Calu3 (cell line): ENCODE results near the gene FOSL1. TPM values are rescaled to one million over a fixed set of nuclear protein-coding genes. Genes with fewer than 3 reads are reported as not detected.
"Not testable (repeated sequence)": the region's sequence is repeated elsewhere in the genome, so short reads cannot be mapped to it uniquely, and the experiment has no call there.

Source experiments
- BruUV-seq: library from RNA; stranded (reverse); fragments of 400-500 nt; replicated peaks from 2 replicates; lab custom pipeline; 2021; lab: Mats Ljungman, UMichigan
- CTCF ChIA-PET: fragments of 300-600 bp; sonication (Branson Sonifier 250); formaldehyde crosslinking; loops from one replicate; lab custom pipeline; 2022; ENCODE audit warnings: antibody characterized with exemption; lab: Charles Lee
- DNase-seq: peaks from one replicate; pipeline ENCODE4 v3.0.0; 2022
- H3K27ac Mint-ChIP-seq: one replicate; pipeline ENCODE4 v1.8.0; 2022; ENCODE audit warnings: mixed read lengths; ENCODE audit not compliant: unreplicated experiment
- H3K27me3 Mint-ChIP-seq: one replicate; pipeline ENCODE4 v1.8.0; 2022; ENCODE audit warnings: mixed read lengths; ENCODE audit not compliant: unreplicated experiment
- H3K36me3 Mint-ChIP-seq: one replicate; pipeline ENCODE4 v1.8.0; 2022; ENCODE audit warnings: mild to moderate bottlenecking, moderate library complexity, mixed read lengths; ENCODE audit not compliant: insufficient read depth, unreplicated experiment
- H3K4me1 Mint-ChIP-seq: one replicate; pipeline ENCODE4 v1.8.0; 2022; ENCODE audit warnings: mild to moderate bottlenecking, low read depth, mixed read lengths; ENCODE audit not compliant: unreplicated experiment
- H3K4me3 Mint-ChIP-seq: one replicate; pipeline ENCODE4 v1.8.0; 2022; ENCODE audit warnings: mild to moderate bottlenecking, low read depth, moderate library complexity, mixed read lengths; ENCODE audit not compliant: unreplicated experiment
- H3K9me3 Mint-ChIP-seq: one replicate; pipeline ENCODE4 v1.8.0; 2022; ENCODE audit warnings: low read depth, mixed read lengths; ENCODE audit not compliant: unreplicated experiment
- CTCF ChIP-seq: fragments of 200-600 bp; IDR thresholded peaks from one replicate; pipeline ENCODE4 v1.8.0; 2022; ENCODE audit warnings: antibody characterized with exemption; ENCODE audit not compliant: unreplicated experiment
- intact Hi-C: fragments of 100-400 bp; cut with micrococcal nuclease; formaldehyde crosslinking; loops from one replicate; pipeline ENCODE4 v1.10.0; 2022; ENCODE audit not compliant: unreplicated experiment
- total RNA-seq: library from RNA; stranded (reverse); gene quantifications from 2 replicates; pipeline ENCODE4 v1.2.3, GENCODE V29; 2022

The FOSL1 gene
- total RNA-seq, 1 experiment from 2014 or later, result 76.1 TPM

- no peaks in the 10 kb centered on the region for H3K27me3 Mint-ChIP-seq
- H3K4me3 Mint-ChIP-seq, result peak overlapping the region; percentile 84
- no peak for DNase-seq
- no peaks in the 10 kb centered on the region for H3K9me3 Mint-ChIP-seq
- no peak for TF ChIP-seq CTCF
- intact Hi-C loops, result no loop called here
- H3K4me1 Mint-ChIP-seq, result peaks cover 41% of the 10 kb centered on the region
- no TSS peak for BruUV-seq
- peak overlapping the region; percentile 97 for H3K27ac Mint-ChIP-seq
- H3K36me3 Mint-ChIP-seq, result peaks cover 98% of the 10 kb centered on the region
- CTCF ChIA-PET, result interaction anchor here (0.6 kb wide), 1 partner anchor 566 kb away, joined by 4 read pairs; no protein-coding TSS in a partner anchor
Measured at GRCh38 chr11:65895482-65895981, 4.7 kb downstream of the FOSL1 start.

GRCh38 chr11:65894034-65894591 is 6.1 kb downstream of the FOSL1 start:
- Mint-ChIP-seq H3K4me1 (peaks cover 54% of the 10 kb centered on the region), H3K27ac (peak overlapping the region; percentile 28)

GRCh38 chr11:65892661-65893317 is 7.4 kb downstream of the FOSL1 start:
- H3K4me3 Mint-ChIP-seq, result peak overlapping the region; percentile 83
- TF ChIP-seq CTCF, result no peak
- DNase-seq, result no peak
- H3K36me3 Mint-ChIP-seq, result peaks cover 98% of the 10 kb centered on the region
- H3K27ac Mint-ChIP-seq, result peak overlapping the region; percentile 25
- no TSS peak for BruUV-seq
- H3K4me1 Mint-ChIP-seq, result peaks cover 60% of the 10 kb centered on the region
- intact Hi-C loops, result no loop called here
- no peaks in the 10 kb centered on the region for H3K27me3 Mint-ChIP-seq
- CTCF ChIA-PET, result interaction anchor here (0.6 to 0.9 kb wide), 2 partner anchors 10 to 319 kb away, joined by 3 read pairs; no protein-coding TSS in a partner anchor
- H3K9me3 Mint-ChIP-seq, result no peaks in the 10 kb centered on the region

More at GRCh38 chr11:65894034-65894591, 6.1 kb downstream of the FOSL1 start:
- DNase-seq, result no peak
- CTCF ChIA-PET, result no interaction called here
- Mint-ChIP-seq H3K9me3 (no peaks in the 10 kb centered on the region), H3K27me3 (no peaks in the 10 kb centered on the region), H3K4me3 (no peak overlapping the region), H3K36me3 (peaks cover 98% of the 10 kb centered on the region)
- BruUV-seq, result no TSS peak
- no peak for TF ChIP-seq CTCF
- intact Hi-C loops, result no loop called here

- DNase-seq, H3K9me3 Mint-ChIP-seq, H3K27me3 Mint-ChIP-seq, intact Hi-C loops, BruUV-seq: not testable (repeated sequence)
- peaks cover 98% of the 10 kb centered on the region for H3K36me3 Mint-ChIP-seq
- peak overlapping the region; percentile 83 for H3K4me3 Mint-ChIP-seq
- H3K27ac Mint-ChIP-seq, result peak overlapping the region; percentile 25
- CTCF ChIA-PET, result interaction anchor here (0.9 to 2.1 kb wide), 4 partner anchors 8 to 32 kb away, joined by 3 to 8 read pairs (median 4); partner anchors contain the start of genes FOSL1 and MUS81
- peaks cover 59% of the 10 kb centered on the region for H3K4me1 Mint-ChIP-seq
Measured at GRCh38 chr11:65892137-65892540, 8.0 kb downstream of the FOSL1 start.
